ENCODE results near the gene KCNMB3.
"Not testable (repeated sequence)": the region's sequence is repeated elsewhere in the genome, so short reads cannot be mapped to it uniquely, and the experiment has no call there.

The KCNMB3 gene

GRCh38 chr3:179258820-179259219 lies 7.9 kb upstream of the KCNMB3 start:
- H3K27ac ChIP-seq = no peak overlapping the region
- DNase-seq (ENCODE audit: low spot score) = no peak
- TF ChIP-seq CTCF (conservative IDR thresholded peaks at IDR 0.05; ENCODE audit: low read depth) = no peak
- POLR2A ChIA-PET (ENCODE audit: low non-redundant PET) = no interaction called here
- CTCF ChIA-PET = no interaction called here

- CTCF ChIA-PET; DNase-seq (ENCODE audit: low spot score); H3K27ac ChIP-seq; POLR2A ChIA-PET (ENCODE audit: low non-redundant PET): not testable (repeated sequence)
Measured at GRCh38 chr3:179257742-179258141, 6.8 kb upstream of the KCNMB3 start.

GRCh38 chr3:179256813-179257212 lies 5.9 kb upstream of the KCNMB3 start:
- POLR2A ChIA-PET (ENCODE audit: low non-redundant PET) = no interaction called here
- DNase-seq (ENCODE audit: low spot score) = no peak
- CTCF ChIA-PET = no interaction called here
- TF ChIP-seq CTCF (conservative IDR thresholded peaks at IDR 0.05; ENCODE audit: low read depth) = no peak
- no peak overlapping the region for H3K27ac ChIP-seq

- CTCF ChIA-PET = no interaction called here
- POLR2A ChIA-PET (ENCODE audit: low non-redundant PET) = no interaction called here
- no peak overlapping the region for H3K27ac ChIP-seq
- no peak for TF ChIP-seq CTCF (conservative IDR thresholded peaks at IDR 0.05; ENCODE audit: low read depth)
- DNase-seq (ENCODE audit: low spot score) = no peak
Measured at GRCh38 chr3:179247289-179248015, 3.5 kb downstream of the KCNMB3 start.

- DNase-seq (ENCODE audit: low spot score) = no peak
- TF ChIP-seq CTCF (conservative IDR thresholded peaks at IDR 0.05; ENCODE audit: low read depth) = no peak
- H3K27ac ChIP-seq = no peak overlapping the region
- ChIA-PET POLR2A (ENCODE audit: low non-redundant PET) (interaction anchor here (0.6 kb wide), 1 partner anchor 12 kb away, joined by 3 read pairs; no protein-coding TSS in a partner anchor), CTCF (interaction anchor here (0.6 kb wide), 2 partner anchors 16 to 86 kb away, joined by 3 to 5 read pairs; no protein-coding TSS in a partner anchor)
Measured at GRCh38 chr3:179244878-179245277, 6.0 kb downstream of the KCNMB3 start.

- CTCF ChIA-PET = interaction anchor here (0.6 kb wide), 1 partner anchor 217 kb away, joined by 5 read pairs; no protein-coding TSS in a partner anchor
- H3K27ac ChIP-seq; DNase-seq (ENCODE audit: low spot score); POLR2A ChIA-PET (ENCODE audit: low non-redundant PET): not testable (repeated sequence)
Measured at GRCh38 chr3:179242859-179243258, 8.1 kb downstream of the KCNMB3 start.

GRCh38 chr3:179240299-179240698 lies 10.6 kb downstream of the KCNMB3 start:
- H3K27ac ChIP-seq; POLR2A ChIA-PET (ENCODE audit: low non-redundant PET); DNase-seq (ENCODE audit: low spot score): not testable (repeated sequence)
- CTCF ChIA-PET = interaction anchor here (0.5 to 0.6 kb wide), 3 partner anchors 468 to 1531 kb away, joined by 3 to 5 read pairs (median 4); no protein-coding TSS in a partner anchor

GRCh38 chr3:179236669-179237301 lies 14.1 kb downstream of the KCNMB3 start:
- ChIA-PET CTCF (interaction anchor here (0.6 kb wide), 1 partner anchor 10 kb away, joined by 3 read pairs; no protein-coding TSS in a partner anchor), POLR2A (ENCODE audit: low non-redundant PET) (no interaction called here)
- DNase-seq (ENCODE audit: low spot score) = no peak
- no peak overlapping the region for H3K27ac ChIP-seq
- no peak for TF ChIP-seq CTCF (conservative IDR thresholded peaks at IDR 0.05; ENCODE audit: low read depth)

Data from RWPE1 (cell line).